Kidney (tissue), 14 donors: ENCODE results near the gene HIRA. TPM values are rescaled to one million over a fixed set of nuclear protein-coding genes. Genes with fewer than 3 reads are reported as not detected.

Experiments used
- DNase-seq, 5 donors: peaks; one replicate each; pipeline ENCODE4 v3.0.0-alpha.2; 2013 to 2020
- FAIRE-seq: peaks from 2 replicates; lab custom pipeline; 2012; peaks lifted over from hg19 to GRCh38; lab: Jason Lieb, UNC
- H3K27ac ChIP-seq, 2 donors: one replicate each; pipeline ENCODE4 v1.7.0; 2013; ENCODE audit warnings: low read depth in 2 of 2, low read length in 2 of 2, inconsistent platforms in 1 of 2
- H3K27me3 ChIP-seq: one replicate; pipeline ENCODE4 v1.7.1; 2013; ENCODE audit warnings: low read length, inconsistent platforms; ENCODE audit not compliant: control insufficient read depth, insufficient read depth
- H3K36me3 ChIP-seq, 3 donors: one replicate each; pipeline versions ENCODE4 v1.7.0 to v1.7.1; 2013; ENCODE audit warnings: low read length in 3 of 3, control low read depth in 1 of 3, inconsistent platforms in 1 of 3; ENCODE audit not compliant: insufficient read depth in 3 of 3, control insufficient read depth in 2 of 3
- H3K4me1 ChIP-seq, 3 donors: one replicate each; pipeline versions ENCODE4 v1.7.0 to v1.7.1; 2013; ENCODE audit warnings: low read length in 3 of 3, inconsistent platforms in 1 of 3, low read depth in 1 of 3; ENCODE audit not compliant: control insufficient read depth in 2 of 3, insufficient read depth in 2 of 3
- H3K4me3 ChIP-seq, 3 donors: one replicate each; pipeline versions ENCODE4 v1.7.0 to v1.8.1; 2013; ENCODE audit warnings: low read length in 3 of 3, control low read depth in 1 of 3, inconsistent platforms in 1 of 3
- H3K9ac ChIP-seq, 3 donors: one replicate each; pipeline versions ENCODE4 v1.7.0 to v1.7.1; 2013; ENCODE audit warnings: low read length in 3 of 3, control low read depth in 1 of 3, inconsistent platforms in 1 of 3
- H3K9me3 ChIP-seq, 3 donors: one replicate each; pipeline versions ENCODE4 v1.7.0 to v1.7.1; 2013; ENCODE audit warnings: low read length in 3 of 3, control low read depth in 1 of 3, inconsistent platforms in 1 of 3; ENCODE audit not compliant: control insufficient read depth in 2 of 3, insufficient read depth in 1 of 3
- intact Hi-C: fragments of 100-400 bp; cut with DNase I; formaldehyde crosslinking; loops from one replicate; pipeline ENCODE4 v1.11.1; 2022
- polyA plus RNA-seq: library from polyadenylated mRNA; stranded (reverse); fragments of 350-450 nt; fragmentation: Illumina TruSeq; extraction: RNeasy Lipid Tissue Mini Kit (QIAGEN cat#74804); gene quantifications from one replicate; pipeline ENCODE4 v1.2.3, GENCODE V29; 2014; ENCODE audit warnings: low read depth, low replicate concordance; ENCODE audit not compliant: insufficient read depth
- total RNA-seq: library from RNA; stranded (reverse); fragmentation: NEBNext Ultra II Directional; extraction: Animal tissue kit (Norgen Biotek cat#: 25700); gene quantifications from one replicate; pipeline ENCODE4 v1.2.1, GENCODE V29; 2021
- TF ChIP-seq, protein P1 (sequence below): IDR thresholded peaks from 3 replicates; pipeline ENCODE4 v1.5.1; 2012; ENCODE audit warnings: mild to moderate bottlenecking, moderate library complexity, borderline replicate concordance; ENCODE audit not compliant: insufficient read depth; ENCODE audit errors: extremely low read depth
- donor health status: control.
- donor health status: control.
- donor health status: control.
- donor health status: control.
- donor health status: control.
- donor health status: DM: yes; HTN: yes; CAD: no.
- donor health status: Normal renal cell carcinoma (clear cell type).

The HIRA gene
- total and polyA plus RNA-seq, 2 donors from 2014 or later = 18.5 to 26.8 TPM

DNA sequence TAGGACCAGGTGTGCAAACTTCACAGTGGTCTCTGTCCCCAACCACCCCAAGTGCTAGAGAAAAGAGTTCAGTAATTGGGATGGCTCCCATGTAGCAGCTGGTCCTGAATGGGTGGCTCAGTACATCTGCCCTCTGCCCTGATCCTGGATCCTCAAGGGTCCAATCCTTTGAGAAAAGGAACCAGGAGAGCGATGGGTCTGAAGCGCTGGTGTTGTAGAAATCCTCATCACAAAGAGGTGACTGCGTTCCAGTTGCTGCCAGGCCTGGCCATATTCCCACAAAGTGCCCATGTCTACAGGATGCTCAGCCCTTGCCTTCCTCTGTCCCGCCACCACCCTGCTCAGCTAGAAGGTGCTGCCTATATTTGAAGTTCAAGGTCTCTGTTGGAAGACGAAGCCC is 22.2 kb upstream of the HIRA start:
- Histone ChIP-seq H3K4me3 (no peak overlapping the region), H3K9me3 (no peaks in the 10 kb centered on the region), H3K27me3 (no peaks in the 10 kb centered on the region), H3K4me1 (peaks cover 0 to 5% (median 0%) of the 10 kb centered on the region in 3 donors), H3K9ac (no peak overlapping the region), H3K36me3 (peaks cover 6 to 50% (median 39%) of the 10 kb centered on the region in 3 donors), H3K27ac (no peak overlapping the region)
- no peak for FAIRE-seq
- intact Hi-C loops = no loop called here
- TF ChIP-seq, protein P1, sequence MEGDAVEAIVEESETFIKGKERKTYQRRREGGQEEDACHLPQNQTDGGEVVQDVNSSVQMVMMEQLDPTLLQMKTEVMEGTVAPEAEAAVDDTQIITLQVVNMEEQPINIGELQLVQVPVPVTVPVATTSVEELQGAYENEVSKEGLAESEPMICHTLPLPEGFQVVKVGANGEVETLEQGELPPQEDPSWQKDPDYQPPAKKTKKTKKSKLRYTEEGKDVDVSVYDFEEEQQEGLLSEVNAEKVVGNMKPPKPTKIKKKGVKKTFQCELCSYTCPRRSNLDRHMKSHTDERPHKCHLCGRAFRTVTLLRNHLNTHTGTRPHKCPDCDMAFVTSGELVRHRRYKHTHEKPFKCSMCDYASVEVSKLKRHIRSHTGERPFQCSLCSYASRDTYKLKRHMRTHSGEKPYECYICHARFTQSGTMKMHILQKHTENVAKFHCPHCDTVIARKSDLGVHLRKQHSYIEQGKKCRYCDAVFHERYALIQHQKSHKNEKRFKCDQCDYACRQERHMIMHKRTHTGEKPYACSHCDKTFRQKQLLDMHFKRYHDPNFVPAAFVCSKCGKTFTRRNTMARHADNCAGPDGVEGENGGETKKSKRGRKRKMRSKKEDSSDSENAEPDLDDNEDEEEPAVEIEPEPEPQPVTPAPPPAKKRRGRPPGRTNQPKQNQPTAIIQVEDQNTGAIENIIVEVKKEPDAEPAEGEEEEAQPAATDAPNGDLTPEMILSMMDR = no peak
- DNase-seq = no peak

DNA sequence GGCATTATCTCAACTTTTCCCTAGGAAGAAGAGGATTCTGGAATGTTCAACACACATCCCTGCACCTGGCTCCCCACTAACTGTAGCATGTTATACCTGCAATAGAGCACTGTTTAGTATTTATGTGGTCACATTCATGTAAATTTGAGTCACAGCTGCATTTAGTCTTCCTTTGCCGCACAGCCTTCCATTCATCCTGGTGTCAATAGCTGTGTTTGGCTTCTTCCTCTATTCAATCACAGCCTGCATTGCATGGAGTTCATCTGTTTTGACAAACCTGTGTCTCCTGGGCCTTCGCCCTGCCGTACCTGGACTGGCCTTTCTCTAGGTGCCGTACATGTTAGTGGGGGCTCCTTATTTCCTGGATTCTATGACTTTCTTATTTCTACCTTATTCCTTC is 20.0 kb upstream of the HIRA start:
- intact Hi-C loops = no loop called here

DNA sequence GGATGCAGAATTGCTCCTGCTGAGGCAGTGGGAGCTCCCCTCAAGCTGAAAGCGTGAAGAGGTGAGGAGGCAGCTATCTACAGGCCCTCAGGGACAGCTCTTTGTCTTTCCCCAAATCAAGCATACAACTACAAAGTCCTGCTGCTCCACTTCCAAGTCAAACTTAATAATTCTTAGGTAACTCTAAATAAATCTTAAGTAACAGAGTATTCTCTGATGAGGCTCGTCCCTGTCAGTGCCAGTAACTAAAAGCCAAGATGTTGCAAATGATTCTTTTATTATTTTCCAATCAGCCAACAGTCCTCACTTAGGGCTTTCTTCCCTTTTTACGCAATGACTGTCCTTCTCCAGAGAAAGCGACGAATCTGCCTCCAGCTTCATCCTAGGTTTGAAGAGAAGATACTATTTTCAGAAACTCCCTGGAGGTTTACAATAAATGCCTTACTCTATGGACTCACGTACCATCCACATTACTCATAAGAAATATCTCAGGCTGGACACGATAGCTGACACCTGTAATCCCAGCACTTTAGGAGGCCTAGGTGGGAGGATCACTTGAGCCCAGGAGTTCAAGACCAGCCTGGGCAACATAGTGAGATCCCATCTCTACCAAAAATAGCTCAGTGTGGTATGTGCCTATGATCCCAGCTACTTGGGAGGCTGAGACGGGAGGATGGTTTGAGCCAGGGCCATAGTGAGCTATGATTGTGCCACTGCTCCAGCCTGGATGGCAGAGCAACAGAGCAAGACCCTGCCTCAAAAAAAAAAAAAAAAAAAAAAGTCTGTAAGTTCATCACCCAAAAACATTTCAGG is 19.0 kb upstream of the HIRA start:
- H3K27ac ChIP-seq = no peak overlapping the region
- H3K9ac ChIP-seq = no peak overlapping the region
- no peak for DNase-seq
- H3K36me3 ChIP-seq = peaks cover 0 to 28% (median 25%) of the 10 kb centered on the region in 3 donors
- intact Hi-C loops = no loop called here
- no peak for FAIRE-seq
- H3K4me1 ChIP-seq = peaks cover 0 to 18% (median 0%) of the 10 kb centered on the region in 3 donors
- H3K27me3 ChIP-seq = no peaks in the 10 kb centered on the region
- TF ChIP-seq, protein P1 = no peak
- no peaks in the 10 kb centered on the region for H3K9me3 ChIP-seq
- H3K4me3 ChIP-seq = no peak overlapping the region

More for the DNA sequence above, 20.0 kb upstream of the HIRA start:
- FAIRE-seq (no peak), DNase-seq (no peak)
- H3K9me3 ChIP-seq = no peaks in the 10 kb centered on the region
- H3K36me3 ChIP-seq = peaks cover 3 to 38% (median 34%) of the 10 kb centered on the region in 3 donors
- H3K4me3 ChIP-seq = no peak overlapping the region
- H3K27ac ChIP-seq = no peak overlapping the region
- H3K27me3 ChIP-seq = no peaks in the 10 kb centered on the region
- TF ChIP-seq, protein P1 = no peak
- H3K4me1 ChIP-seq = peaks cover 0 to 14% (median 0%) of the 10 kb centered on the region in 3 donors
- H3K9ac ChIP-seq = no peak overlapping the region
